ACC112 (cell line): Measurements from ENCODE around the gene AP1S2.

Experiments
- H2AFZ ChIP-seq: fragments of 200-600 bp; sonication (generic); one replicate; pipeline ENCODE4 v1.6.0; 2017; ENCODE audit warnings: antibody characterized with exemption, low read length; ENCODE audit not compliant: unreplicated experiment
- H3K27ac ChIP-seq: fragments of 200-600 bp; sonication (generic); 2 replicates; pipeline ENCODE4 v1.5.1; 2014; ENCODE audit warnings: low read depth, mild to moderate bottlenecking, antibody characterized with exemption, low read length, moderate library complexity
- H3K27me3 ChIP-seq: fragments of 200-600 bp; sonication (generic); 2 replicates; pipeline ENCODE4 v1.6.1; 2014; ENCODE audit warnings: mild to moderate bottlenecking, antibody characterized with exemption, low read length, moderate library complexity, mixed read lengths; ENCODE audit not compliant: insufficient read depth
- H3K36me3 ChIP-seq: fragments of 200-600 bp; sonication (generic); 2 replicates; pipeline ENCODE4 v1.6.1; 2016; ENCODE audit warnings: mild to moderate bottlenecking, antibody characterized with exemption, low read length, moderate library complexity, mixed read lengths; ENCODE audit not compliant: insufficient read depth
- H3K4me1 ChIP-seq: fragments of 200-600 bp; sonication (generic); one replicate; pipeline ENCODE4 v1.6.1; 2016; ENCODE audit warnings: low read length, mixed read lengths; ENCODE audit not compliant: insufficient read depth, unreplicated experiment, control insufficient read depth
- H3K4me3 ChIP-seq: fragments of 200-600 bp; sonication (generic); 2 replicates; pipeline ENCODE4 v1.5.1; 2014; ENCODE audit warnings: mild to moderate bottlenecking, low read depth, low read length
- H3K79me2 ChIP-seq: fragments of 200-600 bp; sonication (generic); one replicate; pipeline ENCODE4 v1.6.0; 2016; ENCODE audit warnings: low read length; ENCODE audit not compliant: control insufficient read depth, unreplicated experiment, insufficient read depth

The AP1S2 gene

GRCh38 chrX:15856222-15856587, 1.6 kb upstream of the AP1S2 start:
- Histone ChIP-seq H3K36me3 (no peaks in the 10 kb centered on the region; the same call in 1 of the 2 replicates), H3K27ac (no peak overlapping the region), H3K79me2 (no peaks in the 10 kb centered on the region), H3K4me3 (no peak overlapping the region), H3K4me1 (peaks cover 8% of the 10 kb centered on the region), H3K27me3 (peaks cover 17% of the 10 kb centered on the region), H2AFZ (no peak overlapping the region)

DNA sequence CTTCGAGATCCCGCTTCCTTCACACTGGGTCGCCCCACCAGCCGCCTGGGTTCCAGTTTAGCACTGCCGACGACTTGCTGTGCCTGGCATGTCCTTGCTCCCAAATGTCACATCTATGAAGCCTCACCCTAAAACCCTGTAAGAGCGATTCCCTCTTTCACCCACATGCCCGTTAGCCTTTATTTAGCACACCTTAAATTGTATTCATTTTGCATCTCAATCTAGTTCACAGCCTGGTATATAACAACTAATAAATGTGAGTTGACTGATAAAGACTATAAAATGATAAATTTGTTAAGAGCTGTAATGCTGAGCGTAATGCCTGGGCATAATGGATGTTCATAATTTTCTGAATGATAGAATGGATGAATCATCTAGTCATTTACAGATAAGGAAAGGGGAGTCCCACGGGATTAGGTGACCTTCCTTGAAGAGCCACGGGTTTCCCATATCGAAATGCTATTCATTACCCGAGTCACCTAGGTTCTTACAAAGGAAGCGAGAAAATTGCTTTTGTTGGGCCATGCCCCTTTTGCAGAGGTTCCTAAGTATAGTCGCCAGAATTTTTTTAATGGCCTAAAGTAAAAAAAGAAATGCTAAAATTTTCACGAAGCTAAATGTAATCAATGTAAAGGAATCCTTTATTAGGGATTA, 1.1 kb upstream of the AP1S2 start:
- H3K4me3 ChIP-seq, result peak overlapping the region; percentile 88
- H3K4me1 ChIP-seq, result peaks cover 8% of the 10 kb centered on the region
- peaks cover 13% of the 10 kb centered on the region for H3K27me3 ChIP-seq
- H2AFZ ChIP-seq, result peak overlapping the region; percentile 84
- peak overlapping the region; percentile 58; the same call in 1 of the 2 replicates for H3K27ac ChIP-seq
- H3K79me2 ChIP-seq, result no peaks in the 10 kb centered on the region
- no peaks in the 10 kb centered on the region; the same call in 1 of the 2 replicates for H3K36me3 ChIP-seq

- H3K27ac ChIP-seq, result peak overlapping the region; percentile 29; the same call in 1 of the 2 replicates
- H3K4me1 ChIP-seq, result peaks cover 8% of the 10 kb centered on the region
- peaks cover 13% of the 10 kb centered on the region for H3K27me3 ChIP-seq
- peak overlapping the region; percentile 88 for H3K4me3 ChIP-seq
- no peaks in the 10 kb centered on the region for H3K79me2 ChIP-seq
- no peaks in the 10 kb centered on the region; the same call in 1 of the 2 replicates for H3K36me3 ChIP-seq
- peak overlapping the region; percentile 55 for H2AFZ ChIP-seq
These were observed 445 bp downstream of the AP1S2 start for GRCh38 chrX:15854080-15854655.

- H2AFZ ChIP-seq, result peak overlapping the region; percentile 55
- no peak overlapping the region for H3K27ac ChIP-seq
These were observed 980 bp downstream of the AP1S2 start for GRCh38 chrX:15853586-15854079.

GRCh38 chrX:15849555-15849954, 5.1 kb downstream of the AP1S2 start:
- Histone ChIP-seq H3K4me3 (no peak overlapping the region), H3K4me1 (peaks cover 8% of the 10 kb centered on the region), H3K27ac (no peak overlapping the region), H3K36me3 (peaks cover 3% of the 10 kb centered on the region), H3K27me3 (no peaks in the 10 kb centered on the region), H3K79me2 (no peaks in the 10 kb centered on the region), H2AFZ (no peak overlapping the region)

More at GRCh38 chrX:15853586-15854079, 980 bp downstream of the AP1S2 start:
- H3K79me2 ChIP-seq, result no peaks in the 10 kb centered on the region
- peaks cover 8% of the 10 kb centered on the region for H3K4me1 ChIP-seq
- H3K4me3 ChIP-seq, result peak overlapping the region; percentile 88
- peaks cover 13% of the 10 kb centered on the region for H3K27me3 ChIP-seq
- H3K36me3 ChIP-seq, result no peaks in the 10 kb centered on the region; the same call in 1 of the 2 replicates

GRCh38 chrX:15848576-15848975, 6.0 kb downstream of the AP1S2 start:
- peaks cover 3% of the 10 kb centered on the region for H3K36me3 ChIP-seq

DNA sequence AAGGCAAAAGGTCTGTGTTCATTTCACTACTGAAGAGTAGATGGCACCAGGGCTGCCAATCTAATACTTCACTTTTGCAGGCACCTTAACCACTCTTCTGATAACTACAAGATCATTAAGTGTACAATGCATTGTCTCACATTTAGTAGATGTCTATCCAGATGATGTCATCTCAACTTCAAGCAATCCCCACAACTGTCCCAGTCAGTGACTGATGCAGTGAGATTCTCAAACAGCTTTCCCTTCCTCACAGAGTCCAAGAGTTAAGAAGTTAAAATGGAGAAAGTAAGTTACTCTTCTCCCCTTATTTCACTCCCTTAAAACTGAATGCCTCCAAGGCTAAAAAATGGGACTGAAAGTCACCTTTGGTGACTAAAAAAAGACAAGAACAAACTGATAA, 10.7 kb downstream of the AP1S2 start:
- Histone ChIP-seq H2AFZ (no peak overlapping the region), H3K36me3 (peaks cover 3% of the 10 kb centered on the region; the same call in 1 of the 2 replicates), H3K79me2 (no peaks in the 10 kb centered on the region), H3K4me3 (no peak overlapping the region), H3K4me1 (no peaks in the 10 kb centered on the region), H3K27me3 (no peaks in the 10 kb centered on the region), H3K27ac (no peak overlapping the region)

More at GRCh38 chrX:15848576-15848975, 6.0 kb downstream of the AP1S2 start:
- H2AFZ ChIP-seq, result no peak overlapping the region
- H3K79me2 ChIP-seq, result no peaks in the 10 kb centered on the region
- peaks cover 5% of the 10 kb centered on the region for H3K4me1 ChIP-seq
- no peak overlapping the region for H3K27ac ChIP-seq
- no peak overlapping the region for H3K4me3 ChIP-seq
- H3K27me3 ChIP-seq, result no peaks in the 10 kb centered on the region

DNA sequence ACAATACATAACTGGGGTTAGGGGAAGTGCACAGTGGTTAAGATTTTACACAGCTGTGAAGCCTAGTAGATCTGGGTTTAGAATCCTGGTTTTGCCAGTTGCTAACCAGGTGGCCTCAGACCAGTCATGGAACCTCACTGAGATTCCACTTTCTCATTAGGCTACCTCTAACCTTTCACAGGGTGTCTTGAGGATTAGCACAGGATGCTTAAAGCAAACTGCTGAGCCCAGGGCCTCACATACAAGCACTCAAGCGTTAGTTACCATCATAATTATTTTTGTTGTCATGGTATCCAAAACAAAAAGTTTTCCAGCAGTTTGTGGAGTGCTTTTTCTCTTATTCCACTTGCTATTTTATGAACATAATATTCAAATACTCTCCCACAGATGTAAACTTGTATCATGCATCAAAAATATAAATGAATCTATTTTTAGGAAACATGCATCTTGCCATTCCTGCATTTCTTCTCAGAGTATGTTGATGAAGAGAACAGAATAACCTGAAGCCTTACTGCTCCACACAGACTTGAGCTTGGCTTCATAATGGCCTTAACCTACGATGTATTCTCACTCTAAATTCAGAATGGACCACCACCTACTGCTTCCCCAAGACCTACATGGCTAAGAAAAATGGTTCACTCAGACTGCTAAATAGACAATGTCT, 12.6 kb downstream of the AP1S2 start:
- Histone ChIP-seq H3K4me3 (no peak overlapping the region), H2AFZ (no peak overlapping the region), H3K27ac (no peak overlapping the region), H3K79me2 (no peaks in the 10 kb centered on the region), H3K27me3 (no peaks in the 10 kb centered on the region), H3K4me1 (no peaks in the 10 kb centered on the region), H3K36me3 (peaks cover 3% of the 10 kb centered on the region; the same call in 1 of the 2 replicates)

DNA sequence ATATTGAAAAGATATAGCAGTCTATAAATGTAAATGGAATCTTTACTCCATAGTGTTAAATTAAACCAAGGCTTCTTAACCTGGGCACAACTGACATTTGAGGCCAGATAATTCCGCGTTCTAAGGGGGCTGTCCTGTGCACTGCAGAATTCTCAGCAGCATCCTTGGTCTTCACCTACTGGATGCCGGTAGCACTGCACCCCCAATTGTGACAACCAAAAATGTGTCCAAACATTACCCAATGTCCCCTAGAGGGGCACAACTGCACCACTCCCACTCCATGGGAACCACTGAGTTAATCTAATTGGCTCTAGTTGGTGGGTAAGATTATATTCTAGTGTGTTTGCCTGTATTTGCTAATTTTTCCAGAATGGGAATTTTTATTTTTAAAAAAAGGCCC, 16.6 kb downstream of the AP1S2 start:
- H2AFZ ChIP-seq, result no peak overlapping the region
- H3K36me3 ChIP-seq, result no peaks in the 10 kb centered on the region
- no peaks in the 10 kb centered on the region for H3K27me3 ChIP-seq
- H3K4me1 ChIP-seq, result no peaks in the 10 kb centered on the region
- no peak overlapping the region for H3K4me3 ChIP-seq
- H3K27ac ChIP-seq, result no peak overlapping the region
- no peaks in the 10 kb centered on the region for H3K79me2 ChIP-seq

- Histone ChIP-seq H3K4me3 (no peak overlapping the region), H3K4me1 (no peaks in the 10 kb centered on the region), H3K36me3 (no peaks in the 10 kb centered on the region), H2AFZ (no peak overlapping the region), H3K79me2 (no peaks in the 10 kb centered on the region), H3K27ac (no peak overlapping the region), H3K27me3 (no peaks in the 10 kb centered on the region)
These were observed 19.6 kb downstream of the AP1S2 start for GRCh38 chrX:15834827-15835595.
